SK-N-MC (cell line): Measurements from ENCODE around the gene GGCT.

Experiments
- EZH2 ChIP-seq: fragments of 200-600 bp; sonication (generic); IDR thresholded peaks from one replicate; pipeline ENCODE4 v1.6.1; 2017; ENCODE audit warnings: antibody characterized with exemption
- FOXP2 ChIP-seq: optimal IDR thresholded peaks from 2 replicates; pipeline ENCODE3; 2011; ENCODE audit warnings: mild to moderate bottlenecking, moderate library complexity; ENCODE audit not compliant: insufficient read depth; ENCODE audit errors: extremely low read length, control extremely low read depth
- POLR2AphosphoS5 ChIP-seq: IDR thresholded peaks from 2 replicates; pipeline ENCODE4 v1.6.1; 2012; ENCODE audit warnings: mild to moderate bottlenecking, low read depth, low read length, borderline replicate concordance

GRCh38 chr7:30465046-30465810 lies 39.4 kb downstream of the GGCT start:
- TF ChIP-seq EZH2 (no peak), POLR2AphosphoS5 (no peak), FOXP2 (no peak)
